Chondrocyte (in vitro differentiated cells): ENCODE data around the gene RFNG. TPM values are rescaled to one million over a fixed set of nuclear protein-coding genes. Genes with fewer than 3 reads are reported as not detected.

Source experiments
- DNase-seq: peaks from one replicate; pipeline ENCODE4 v3.0.0; 2021; ENCODE audit warnings: mixed read lengths, low spot score
- H3K27ac Mint-ChIP-seq: one replicate; pipeline ENCODE4 v1.8.0; 2021; ENCODE audit warnings: mild to moderate bottlenecking, moderate library complexity, mixed read lengths; ENCODE audit not compliant: unreplicated experiment
- H3K27me3 Mint-ChIP-seq: 2 replicates; pipeline ENCODE4 v1.8.0; 2021; ENCODE audit warnings: low read depth, mixed read lengths
- H3K36me3 Mint-ChIP-seq: 2 replicates; pipeline ENCODE4 v1.8.0; 2021; ENCODE audit warnings: low read depth, mixed read lengths
- H3K4me1 Mint-ChIP-seq: 2 replicates; pipeline ENCODE4 v1.8.0; 2021; ENCODE audit warnings: low read depth, mild to moderate bottlenecking, mixed read lengths
- H3K4me3 Mint-ChIP-seq: one replicate; pipeline ENCODE4 v1.8.0; 2021; ENCODE audit warnings: mild to moderate bottlenecking, moderate library complexity, mixed read lengths; ENCODE audit not compliant: unreplicated experiment
- H3K9me3 Mint-ChIP-seq: 2 replicates; pipeline ENCODE4 v1.8.0; 2021; ENCODE audit warnings: low read depth, mixed read lengths
- CTCF ChIP-seq: fragments of 200-600 bp; sonication (generic); IDR thresholded peaks from 2 replicates; pipeline ENCODE4 v1.5.0; 2021; ENCODE audit warnings: antibody characterized with exemption, mild to moderate bottlenecking, moderate library complexity
- total RNA-seq: library from RNA; stranded (reverse); gene quantifications from 3 replicates; pipeline ENCODE4 v1.2.1, GENCODE V29; 2021

Gene RFNG
- total RNA-seq, 1 donor from 2014 or later = 47.4 TPM

DNA sequence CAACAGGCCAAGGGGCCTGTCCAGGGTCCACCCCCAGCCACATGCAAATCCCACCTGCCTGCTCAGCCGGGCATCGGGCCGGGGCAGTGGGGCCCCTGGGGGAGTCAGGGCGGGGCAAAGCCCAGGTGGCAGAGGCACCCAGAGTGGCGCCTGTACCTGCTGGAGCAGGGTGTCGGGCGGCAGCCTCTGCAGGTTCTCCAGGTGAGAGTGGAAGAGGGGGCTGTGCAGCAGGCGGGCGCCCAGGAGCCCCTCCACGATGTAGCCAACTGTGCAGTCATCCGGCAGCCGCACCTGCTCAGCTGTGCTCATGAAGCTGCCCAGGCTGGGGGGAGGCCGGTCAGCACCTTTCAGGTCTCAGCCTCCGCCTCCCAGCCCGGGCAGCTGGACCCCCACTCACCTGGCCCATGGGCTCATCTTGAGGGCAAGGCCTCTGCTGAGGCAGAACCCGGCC, 2.1 kb downstream of the RFNG start:
- Mint-ChIP-seq H3K4me3 (no peak overlapping the region), H3K27me3 (no peaks in the 10 kb centered on the region), H3K27ac (no peak overlapping the region), H3K4me1 (peaks cover 17% of the 10 kb centered on the region), H3K36me3 (peaks cover 10% of the 10 kb centered on the region), H3K9me3 (no peaks in the 10 kb centered on the region)
- no peak for DNase-seq
- no peak for TF ChIP-seq CTCF

GRCh38 chr17:82049106-82049505, 2.5 kb downstream of the RFNG start:
- no peaks in the 10 kb centered on the region for H3K9me3 Mint-ChIP-seq
- H3K27ac Mint-ChIP-seq = no peak overlapping the region
- no peak for TF ChIP-seq CTCF
- no peak for DNase-seq
- H3K27me3 Mint-ChIP-seq = no peaks in the 10 kb centered on the region
- H3K36me3 Mint-ChIP-seq = peaks cover 10% of the 10 kb centered on the region
- peaks cover 17% of the 10 kb centered on the region for H3K4me1 Mint-ChIP-seq
- H3K4me3 Mint-ChIP-seq = peak overlapping the region; percentile 9

DNA sequence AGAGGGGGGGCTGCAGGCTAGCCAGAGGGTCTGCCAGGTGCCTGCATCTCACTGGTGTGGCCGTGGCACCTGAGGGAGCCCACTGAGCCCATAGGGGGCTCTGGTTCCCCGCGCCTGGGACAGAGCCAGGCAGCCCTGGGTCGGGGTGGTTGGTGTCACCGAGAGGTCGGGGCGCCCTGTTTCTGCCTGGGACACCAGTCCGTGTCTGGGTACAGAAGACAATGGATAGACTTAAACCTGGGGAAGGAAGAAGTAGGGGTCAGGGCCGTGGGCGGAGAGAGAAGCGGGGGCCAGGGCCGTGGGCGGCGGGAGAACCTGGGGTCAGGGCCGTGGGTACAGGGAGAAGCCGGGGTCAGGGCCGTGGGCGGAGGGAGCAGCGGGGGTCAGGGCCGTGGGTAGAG, 3.0 kb downstream of the RFNG start:
- H3K4me1 Mint-ChIP-seq = peaks cover 17% of the 10 kb centered on the region
- H3K9me3 Mint-ChIP-seq = no peaks in the 10 kb centered on the region
- no peak overlapping the region for H3K27ac Mint-ChIP-seq
- no peak for TF ChIP-seq CTCF
- no peaks in the 10 kb centered on the region for H3K27me3 Mint-ChIP-seq
- H3K4me3 Mint-ChIP-seq = no peak overlapping the region
- no peak for DNase-seq
- peaks cover 10% of the 10 kb centered on the region for H3K36me3 Mint-ChIP-seq

GRCh38 chr17:82047914-82048570, 3.6 kb downstream of the RFNG start:
- H3K4me3 Mint-ChIP-seq = no peak overlapping the region
- H3K27ac Mint-ChIP-seq = no peak overlapping the region
- no peak for DNase-seq
- H3K36me3 Mint-ChIP-seq = peaks cover 10% of the 10 kb centered on the region
- no peaks in the 10 kb centered on the region for H3K27me3 Mint-ChIP-seq
- no peak for TF ChIP-seq CTCF
- H3K9me3 Mint-ChIP-seq = no peaks in the 10 kb centered on the region
- H3K4me1 Mint-ChIP-seq = peaks cover 13% of the 10 kb centered on the region

DNA sequence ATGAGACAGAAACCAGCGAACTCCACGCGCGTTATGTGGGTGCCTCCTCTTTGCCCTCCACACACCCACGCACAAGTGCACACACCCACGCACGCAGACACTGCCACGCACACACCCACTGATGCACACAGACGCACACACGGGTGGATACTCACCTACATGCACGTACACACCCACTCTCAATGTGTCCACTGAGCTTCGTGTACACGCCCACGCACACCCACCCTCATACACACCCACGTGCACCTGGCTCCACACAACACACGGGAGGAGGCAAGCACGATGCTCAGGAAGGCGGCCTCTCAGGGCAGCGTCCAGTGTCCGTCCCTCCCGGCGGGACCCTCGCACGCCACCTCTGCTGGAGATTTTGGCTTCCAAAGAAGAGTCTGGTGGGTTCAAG, 4.2 kb downstream of the RFNG start:
- peaks cover 7% of the 10 kb centered on the region for H3K4me1 Mint-ChIP-seq
- H3K27ac Mint-ChIP-seq = no peak overlapping the region
- no peak overlapping the region for H3K4me3 Mint-ChIP-seq
- H3K36me3 Mint-ChIP-seq = peaks cover 10% of the 10 kb centered on the region
- H3K27me3 Mint-ChIP-seq = no peaks in the 10 kb centered on the region
- no peaks in the 10 kb centered on the region for H3K9me3 Mint-ChIP-seq
- no peak for DNase-seq
- TF ChIP-seq CTCF = no peak
